HepG2 (cell line): Measurements from ENCODE around the gene ACSS3. TPM values are rescaled to one million over a fixed set of nuclear protein-coding genes. Genes with fewer than 3 reads are reported as not detected.

Experiments
- ARNT ChIP-seq: fragments of 450-650 bp; IDR thresholded peaks from 2 replicates; pipeline ENCODE4 v1.6.1; 2017
- CBX1 ChIP-seq: IDR thresholded peaks from one replicate; pipeline ENCODE4 v1.6.1; 2016; ENCODE audit warnings: antibody characterized with exemption, low read depth
- ERF ChIP-seq: IDR thresholded peaks from 2 replicates; pipeline ENCODE4 v1.6.1; 2018; ENCODE audit warnings: missing biosample characterization, missing genetic modification reagents
- GPN1 ChIP-seq: sonication (generic); formaldehyde crosslinking; IDR thresholded peaks from 2 replicates; pipeline ENCODE4 v1.5.1; 2020; ENCODE audit warnings: missing genetic modification reagents, borderline replicate concordance
- GTF3A ChIP-seq: sonication (generic); formaldehyde crosslinking; conservative IDR thresholded peaks from 2 replicates; pipeline ENCODE4 v1.4.0; 2020; ENCODE audit warnings: mild to moderate bottlenecking, missing genetic modification reagents
- HBP1 ChIP-seq: IDR thresholded peaks from 2 replicates; pipeline ENCODE4 v1.6.1; 2016; ENCODE audit warnings: low read depth, control low read depth
- KDM3A ChIP-seq: IDR thresholded peaks from 2 replicates; pipeline ENCODE4 v1.6.1; 2018; ENCODE audit warnings: low read depth, missing compliant biosample characterization
- MXI1 ChIP-seq: IDR thresholded peaks from 3 replicates; pipeline ENCODE4 v1.6.1; 2012; ENCODE audit warnings: low read depth, low read length, inconsistent platforms, borderline replicate concordance
- NFE2L2 ChIP-seq: fragments of 150-350 bp; IDR thresholded peaks from 2 replicates; pipeline ENCODE4 v1.6.1; 2014; ENCODE audit warnings: low read length
- PBX3 ChIP-seq: sonication (generic); formaldehyde crosslinking; IDR thresholded peaks from 2 replicates; pipeline ENCODE4 v1.8.1; 2023; ENCODE audit warnings: missing genetic modification reagents, inconsistent platforms, borderline replicate concordance
- RBM39 ChIP-seq: fragments of 200-400 bp; formaldehyde crosslinking; IDR thresholded peaks from one replicate; pipeline ENCODE4 v1.6.1; 2018; ENCODE audit warnings: antibody characterized with exemption, mild to moderate bottlenecking, low read depth, low read length; ENCODE audit not compliant: poor library complexity, severe bottlenecking
- SP2 ChIP-seq: sonication (generic); formaldehyde crosslinking; IDR thresholded peaks from 2 replicates; pipeline ENCODE4 v1.5.1; 2020; ENCODE audit warnings: mild to moderate bottlenecking, missing genetic modification reagents
- STAG1 ChIP-seq: sonication (generic); formaldehyde crosslinking; IDR thresholded peaks from 2 replicates; pipeline ENCODE4 v1.4.0; 2020; ENCODE audit warnings: missing genetic modification reagents
- TCF7L2 ChIP-seq: IDR thresholded peaks from 2 replicates; pipeline ENCODE4 v1.6.1; 2011; ENCODE audit warnings: mild to moderate bottlenecking, low read depth, low read length, moderate library complexity
- TRAFD1 ChIP-seq: sonication (generic); formaldehyde crosslinking; IDR thresholded peaks from 2 replicates; pipeline ENCODE4 v1.5.1; 2020; ENCODE audit warnings: missing genetic modification reagents, mild to moderate bottlenecking, borderline replicate concordance
- TSC22D2 ChIP-seq: sonication (generic); formaldehyde crosslinking; IDR thresholded peaks from 2 replicates; pipeline ENCODE4 v1.5.1; 2020; ENCODE audit warnings: missing genetic modification reagents, mild to moderate bottlenecking, borderline replicate concordance
- ZBTB37 ChIP-seq: sonication (generic); formaldehyde crosslinking; IDR thresholded peaks from 2 replicates; pipeline ENCODE4 v1.4.0; 2020; ENCODE audit warnings: mild to moderate bottlenecking, missing genetic modification reagents
- ZFP1 ChIP-seq: IDR thresholded peaks from 2 replicates; pipeline ENCODE4 v1.6.1; 2016
- ZNF101 ChIP-seq: sonication (generic); formaldehyde crosslinking; IDR thresholded peaks from 2 replicates; pipeline ENCODE4 v1.4.0; 2020; ENCODE audit warnings: mild to moderate bottlenecking, low read depth, missing genetic modification reagents, borderline replicate concordance
- ZNF280B ChIP-seq: sonication (generic); formaldehyde crosslinking; IDR thresholded peaks from 2 replicates; pipeline ENCODE4 v1.5.0; 2020; ENCODE audit warnings: missing genetic modification reagents, mild to moderate bottlenecking, borderline replicate concordance
- ZNF33B ChIP-seq: sonication (generic); formaldehyde crosslinking; IDR thresholded peaks from 2 replicates; pipeline ENCODE4 v1.5.1; 2020; ENCODE audit warnings: mild to moderate bottlenecking, missing genetic modification reagents
- ZNF432 ChIP-seq: sonication (generic); formaldehyde crosslinking; IDR thresholded peaks from 2 replicates; pipeline ENCODE4 v1.5.0; 2020; ENCODE audit warnings: missing genetic modification reagents, mild to moderate bottlenecking, borderline replicate concordance
- ZNF678 ChIP-seq: sonication (generic); formaldehyde crosslinking; IDR thresholded peaks from 2 replicates; pipeline ENCODE4 v1.4.0; 2020; ENCODE audit warnings: mild to moderate bottlenecking, missing genetic modification reagents
- ZNF747 ChIP-seq: sonication (generic); formaldehyde crosslinking; IDR thresholded peaks from 2 replicates; pipeline ENCODE4 v1.8.1; 2023; ENCODE audit warnings: missing genetic modification reagents, mild to moderate bottlenecking, borderline replicate concordance
- ZNF775 ChIP-seq: sonication (generic); formaldehyde crosslinking; IDR thresholded peaks from 2 replicates; pipeline ENCODE4 v1.4.0; 2020; ENCODE audit warnings: missing genetic modification reagents, mild to moderate bottlenecking, moderate library complexity, borderline replicate concordance
- ZSCAN29 ChIP-seq: sonication (generic); formaldehyde crosslinking; conservative IDR thresholded peaks from 2 replicates; pipeline ENCODE4 v1.4.0; 2020; ENCODE audit warnings: mild to moderate bottlenecking, missing genetic modification reagents
- polyA plus RNA-seq, 8 experiments: library from polyadenylated mRNA; depleted of rRNA in 3 of 8; stranded (reverse) in 7 of 8; unstranded in 1 of 8; fragments of >200 nt; fragmentation: Illumina TruSeq in 4 of 8; extraction: Trizol in 4 of 8; gene quantifications; 2 replicates each; pipeline versions ENCODE4 v1.2.1 to v1.2.3, GENCODE V29; 2011 to 2016; ENCODE audit warnings: low read depth in 4 of 8, missing spikeins in 1 of 8, mixed read lengths in 1 of 8; ENCODE audit not compliant: insufficient read depth in 1 of 8
- total RNA-seq, 5 experiments: library from RNA; depleted of rRNA; stranded (reverse); fragments of >200 nt; fragmentation: Illumina TruSeq; extraction: Trizol; gene quantifications; 2 replicates each; pipeline ENCODE4 v1.2.3, GENCODE V29; 2016; ENCODE audit warnings: low read depth in 1 of 5

Gene ACSS3
- total and polyA plus RNA-seq, 2 of the 13 experiments (the other 11 are each of a cell fraction or from before 2014, with no cell fraction given) = 79.5 to 86.3 TPM

DNA sequence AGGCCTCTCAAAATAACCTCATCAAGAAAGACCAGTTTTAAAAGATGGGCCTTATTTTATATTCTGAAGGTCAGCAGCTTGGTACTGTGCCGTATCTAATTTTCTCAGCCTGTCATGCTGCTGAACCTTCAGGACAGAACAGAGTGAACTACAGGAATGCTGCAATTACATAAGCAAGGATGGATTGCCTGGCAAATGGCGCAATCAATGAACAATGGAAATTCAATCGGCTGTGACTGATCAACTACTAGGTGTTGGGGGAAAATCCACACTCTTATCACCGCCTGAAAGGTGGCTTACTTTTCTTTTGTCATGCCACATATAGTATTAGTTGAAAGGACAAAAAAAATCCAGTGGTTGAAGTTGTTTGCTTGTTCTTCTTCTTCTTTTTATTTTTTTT lies 8.5 kb downstream of the ACSS3 start (continued):
- TF ChIP-seq ZNF280B (CRISPR knock-in tag) (no peak), GPN1 (CRISPR knock-in tag) (no peak), MXI1 (no peak), TRAFD1 (CRISPR knock-in tag) (no peak), SP2 (CRISPR knock-in tag) (no peak), GTF3A (CRISPR knock-in tag) (no peak), ZNF678 (CRISPR knock-in tag) (no peak), ZNF747 (CRISPR knock-in tag) (no peak), ZNF775 (CRISPR knock-in tag) (no peak), ZBTB37 (CRISPR knock-in tag) (no peak), NFE2L2 (no peak), CBX1 (no peak), TSC22D2 (CRISPR knock-in tag) (no peak; the same call in 1 of the 2 replicates), ZNF432 (CRISPR knock-in tag) (no peak), STAG1 (CRISPR knock-in tag) (no peak), TCF7L2 (no peak), ERF (CRISPR knock-in tag) (peak; percentile 72), RBM39 (no peak), ZFP1 (no peak), ZNF101 (CRISPR knock-in tag) (no peak), PBX3 (no peak), ZSCAN29 (CRISPR knock-in tag) (no peak), ARNT (no peak), HBP1 (CRISPR knock-in tag) (peak; percentile 59; the same call in 1 of the 2 replicates), KDM3A (peak; percentile 79), ZNF33B (CRISPR knock-in tag) (no peak)
